Measurements from ENCODE around the gene MYO7A.

The MYO7A gene

GRCh38 chr11:77167111-77167626 is 39.1 kb downstream of the MYO7A start:
- in situ Hi-C loops (cut with HindIII; ENCODE audit: low sequenced_read_pairs) = no loop called here
- no peak for TF ChIP-seq CTCF (IDR thresholded peaks at IDR 0.05; ENCODE audit: low read depth, low read length, missing control alignments)
- no peak overlapping the region for H3K4me3 ChIP-seq (ENCODE audit: low read depth, low read length)
- no peak for DNase-seq (ENCODE audit: low read depth)

- in situ Hi-C loops (cut with HindIII; ENCODE audit: low sequenced_read_pairs) = no loop called here
Observed at GRCh38 chr11:77167791-77168190, 39.7 kb downstream of the MYO7A start.

GRCh38 chr11:77170107-77170506 is 42.1 kb downstream of the MYO7A start:
- in situ Hi-C loops (cut with HindIII; ENCODE audit: low sequenced_read_pairs) = no loop called here
- TF ChIP-seq CTCF (IDR thresholded peaks at IDR 0.05; ENCODE audit: low read depth, low read length, missing control alignments) = no peak
- no peak overlapping the region for H3K4me3 ChIP-seq (ENCODE audit: low read depth, low read length)
- no peak for DNase-seq (ENCODE audit: low read depth)

More at GRCh38 chr11:77167791-77168190, 39.7 kb downstream of the MYO7A start:
- no peak for TF ChIP-seq CTCF (IDR thresholded peaks at IDR 0.05; ENCODE audit: low read depth, low read length, missing control alignments)
- DNase-seq (ENCODE audit: low read depth) = no peak
- H3K4me3 ChIP-seq (ENCODE audit: low read depth, low read length) = no peak overlapping the region

- H3K4me3 ChIP-seq (ENCODE audit: low read depth, low read length) = no peak overlapping the region
- DNase-seq (ENCODE audit: low read depth) = no peak
- in situ Hi-C loops (cut with HindIII; ENCODE audit: low sequenced_read_pairs) = no loop called here
- TF ChIP-seq CTCF (IDR thresholded peaks at IDR 0.05; ENCODE audit: low read depth, low read length, missing control alignments) = no peak
Observed at GRCh38 chr11:77171254-77171653, 43.2 kb downstream of the MYO7A start.

- in situ Hi-C loops (cut with HindIII; ENCODE audit: low sequenced_read_pairs) = no loop called here
- TF ChIP-seq CTCF (IDR thresholded peaks at IDR 0.05; ENCODE audit: low read depth, low read length, missing control alignments) = no peak
- DNase-seq (ENCODE audit: low read depth) = no peak
- no peak overlapping the region for H3K4me3 ChIP-seq (ENCODE audit: low read depth, low read length)
Observed at GRCh38 chr11:77171885-77172665, 44.0 kb downstream of the MYO7A start.

- no peak for DNase-seq (ENCODE audit: low read depth)
- TF ChIP-seq CTCF (IDR thresholded peaks at IDR 0.05; ENCODE audit: low read depth, low read length, missing control alignments) = no peak
- H3K4me3 ChIP-seq (ENCODE audit: low read depth, low read length) = no peak overlapping the region
- in situ Hi-C loops (cut with HindIII; ENCODE audit: low sequenced_read_pairs) = no loop called here
Observed at GRCh38 chr11:77172666-77172982, 44.6 kb downstream of the MYO7A start.

Measured in astrocyte of the cerebellum (primary cell).